HepG2 (cell line): ENCODE data around the gene GJD4. TPM values are rescaled to one million over a fixed set of nuclear protein-coding genes. Genes with fewer than 3 reads are reported as not detected.

Source experiments
- AHDC1 ChIP-seq: sonication (generic); formaldehyde crosslinking; IDR thresholded peaks from 2 replicates; pipeline ENCODE4 v1.5.1; 2020; ENCODE audit warnings: mild to moderate bottlenecking, missing genetic modification reagents, borderline replicate concordance
- HCFC1 ChIP-seq: fragments of 150-350 bp; IDR thresholded peaks from 2 replicates; pipeline ENCODE4 v1.6.1; 2014; ENCODE audit warnings: low read depth, low read length
- LRRFIP1 ChIP-seq: sonication (generic); formaldehyde crosslinking; conservative IDR thresholded peaks from 2 replicates; pipeline ENCODE4 v1.4.0; 2020; ENCODE audit warnings: missing genetic modification reagents
- SP2 ChIP-seq: sonication (generic); formaldehyde crosslinking; IDR thresholded peaks from 2 replicates; pipeline ENCODE4 v1.5.1; 2020; ENCODE audit warnings: mild to moderate bottlenecking, missing genetic modification reagents
- TFDP1 ChIP-seq: IDR thresholded peaks from 2 replicates; pipeline ENCODE4 v1.6.1; 2016; ENCODE audit warnings: missing compliant biosample characterization, missing genetic modification reagents, borderline replicate concordance
- ZBTB33 ChIP-seq: sonication (generic); formaldehyde crosslinking; IDR thresholded peaks from 2 replicates; pipeline ENCODE4 v1.4.0; 2020; ENCODE audit warnings: missing genetic modification reagents
- ZNF318 ChIP-seq: sonication (generic); formaldehyde crosslinking; IDR thresholded peaks from 2 replicates; pipeline ENCODE4 v1.4.0; 2020; ENCODE audit warnings: mild to moderate bottlenecking, missing genetic modification reagents
- polyA plus RNA-seq, 8 experiments: library from polyadenylated mRNA; depleted of rRNA in 3 of 8; stranded (reverse) in 7 of 8; unstranded in 1 of 8; fragments of >200 nt; fragmentation: Illumina TruSeq in 4 of 8; extraction: Trizol in 4 of 8; gene quantifications; 2 replicates each; pipeline versions ENCODE4 v1.2.1 to v1.2.3, GENCODE V29; 2011 to 2016; ENCODE audit warnings: low read depth in 4 of 8, missing spikeins in 1 of 8, mixed read lengths in 1 of 8; ENCODE audit not compliant: insufficient read depth in 1 of 8
- total RNA-seq, 5 experiments: library from RNA; depleted of rRNA; stranded (reverse); fragments of >200 nt; fragmentation: Illumina TruSeq; extraction: Trizol; gene quantifications; 2 replicates each; pipeline ENCODE4 v1.2.3, GENCODE V29; 2016; ENCODE audit warnings: low read depth in 1 of 5

Gene GJD4
- total and polyA plus RNA-seq, 2 of the 13 experiments (the other 11 are each of a cell fraction or from before 2014, with no cell fraction given), result not detected

- TF ChIP-seq ZBTB33 (CRISPR knock-in tag) (no peak), SP2 (CRISPR knock-in tag) (no peak), HCFC1 (no peak), TFDP1 (CRISPR knock-in tag) (no peak), LRRFIP1 (CRISPR knock-in tag) (no peak), AHDC1 (peak; percentile 52; the same call in 1 of the 2 replicates), ZNF318 (CRISPR knock-in tag) (no peak)
These were observed 7.4 kb downstream of the GJD4 start (continued) for GRCh38 chr10:35612385-35613106.
